H1 (cell line): ENCODE results near the gene BCL2L12. TPM values are rescaled to one million over a fixed set of nuclear protein-coding genes. Genes with fewer than 3 reads are reported as not detected.
A peak's percentile ranks its signal among the peaks of the same experiment; 100 is the strongest.

Experiments
- BACH1 ChIP-seq: IDR thresholded peaks from 2 replicates; pipeline ENCODE4 v1.6.1; 2012; ENCODE audit warnings: low read length, improper control_type of control experiment
- CBX8 ChIP-seq: fragments of 300-800, 300-1000 bp; sonication (generic); IDR thresholded peaks from 2 replicates; pipeline ENCODE4 v1.7.1; 2016; ENCODE audit warnings: low read depth, low read length, borderline replicate concordance
- CTCF ChIP-seq, 3 experiments: IDR thresholded peaks; 1 replicate in 2 of 3; 2 replicates in 1 of 3; pipeline versions ENCODE4 v1.5.1 to v1.6.1; 2011; ENCODE audit warnings: low read length in 3 of 3, mild to moderate bottlenecking in 3 of 3, inconsistent platforms in 2 of 3, low read depth in 1 of 3, moderate library complexity in 1 of 3; ENCODE audit not compliant: insufficient read depth in 1 of 3; ENCODE audit errors: control extremely low read depth in 1 of 3
- E2F6 ChIP-seq: IDR thresholded peaks from 2 replicates; pipeline ENCODE4 v1.6.1; 2012; ENCODE audit warnings: inconsistent platforms
- EGR1 ChIP-seq: IDR thresholded peaks from 2 replicates; pipeline ENCODE4 v1.6.1; 2011; ENCODE audit warnings: low read depth, low read length, borderline replicate concordance
- EZH2 ChIP-seq: fragments of 200-600 bp; sonication (generic); IDR thresholded peaks from 2 replicates; pipeline ENCODE4 v1.7.1; 2012; ENCODE audit warnings: low read depth, mild to moderate bottlenecking, moderate library complexity, low read length, inconsistent platforms; ENCODE audit not compliant: severe bottlenecking
- GABPA ChIP-seq: IDR thresholded peaks from 2 replicates; pipeline ENCODE4 v1.6.1; 2011; ENCODE audit warnings: mild to moderate bottlenecking, low read length, moderate library complexity, borderline replicate concordance; ENCODE audit not compliant: insufficient read depth
- GTF2F1 ChIP-seq: IDR thresholded peaks from 2 replicates; pipeline ENCODE4 v1.6.1; 2012; ENCODE audit warnings: low read depth, low read length, improper control_type of control experiment, borderline replicate concordance
- SIRT6 ChIP-seq: IDR thresholded peaks from one replicate; pipeline ENCODE4 v1.7.1; 2012; ENCODE audit warnings: low read length, inconsistent platforms
- SIX5 ChIP-seq: IDR thresholded peaks from 2 replicates; pipeline ENCODE4 v1.6.1; 2011; ENCODE audit warnings: mild to moderate bottlenecking, low read depth, low read length
- SP4 ChIP-seq: IDR thresholded peaks from 2 replicates; pipeline ENCODE4 v1.6.1; 2012; ENCODE audit warnings: low read length, inconsistent platforms
- SUZ12 ChIP-seq: fragments of 200-600 bp; sonication (generic); IDR thresholded peaks from 2 replicates; pipeline ENCODE4 v1.6.1; 2012; ENCODE audit warnings: mild to moderate bottlenecking, inconsistent platforms, low read length, moderate library complexity, mixed read lengths
- polyA plus RNA-seq, 7 experiments: library from polyadenylated mRNA; depleted of rRNA in 3 of 7; stranded (reverse) in 5 of 7; unstranded in 2 of 7; fragments of >200 nt in 5 of 7; fragments of 200-250 nt in 2 of 7; gene quantifications; 1 replicate in 5 of 7; 2 replicates in 1 of 7; 4 replicates in 1 of 7; pipeline versions ENCODE4 v1.2.1 to v1.2.3, GENCODE V29; 2011 to 2013; ENCODE audit warnings: missing spikeins in 2 of 7, mixed read lengths in 2 of 7
- total RNA-seq: library from RNA; stranded (reverse); fragmentation: NEBNext Ultra II Directional; extraction: Animal tissue kit (Norgen Biotek cat#: 25700); gene quantifications from 2 replicates; pipeline ENCODE4 v1.2.1, GENCODE V29; 2021

Gene BCL2L12
- total and polyA plus RNA-seq, 2 of the 8 experiments (the other 6 are each of a cell fraction or from before 2014, with no cell fraction given), result 126 to 209 TPM

- TF ChIP-seq GTF2F1 (0 out of 2 replicates have a peak, but pooled peaks have one; percentile 73), CTCF (IDR thresholded peaks at IDR 0.05; ENCODE audit: control extremely low read depth in 1 of 3, insufficient read depth in 1 of 3, low read depth in 1 of 3, low read length in 3 of 3) (0 out of 4 replicates have a peak, but pooled peaks of 1 of the 3 experiments have one; percentile 9), CBX8 (no peak), BACH1 (no peak), E2F6 (no peak), SIX5 (no peak), EZH2 (no peak), SUZ12 (no peak), SIRT6 (no peak), SP4 (no peak), EGR1 (no peak), GABPA (no peak)
These were observed 25.0 kb downstream of the BCL2L12 start, which contains the start of gene CPT1C (continued) for GRCh38 chr19:49690656-49691242.
